T-helper 17 cell (primary cell): ENCODE measurements around the gene SCAMP1. TPM values are rescaled to one million over a fixed set of nuclear protein-coding genes. Genes with fewer than 3 reads are reported as not detected.
"Not testable (repeated sequence)": the region's sequence is repeated elsewhere in the genome, so short reads cannot be mapped to it uniquely, and the experiment has no call there.

Source experiments
- ATAC-seq: fragments of 150-1000 bp; cut with Tn5 transposase; 2 replicates; pipeline ENCODE4 v1.10.0; 2021; ENCODE audit warnings: mild to moderate bottlenecking, moderate library complexity
- DNase-seq, 3 donors: peaks; one replicate each; pipeline versions ENCODE4 v3.0.0 to v3.0.0-alpha.2; 2020 to 2021
- H3K9me3 ChIP-seq: one replicate; pipeline ENCODE4 v1.7.0; 2013; ENCODE audit warnings: low read length, mild to moderate bottlenecking; ENCODE audit not compliant: control insufficient read depth, poor library complexity, severe bottlenecking
- H3K27ac Mint-ChIP-seq: one replicate; pipeline ENCODE4 v1.8.0; 2022; ENCODE audit warnings: mild to moderate bottlenecking, moderate library complexity, mixed read lengths
- H3K27me3 Mint-ChIP-seq: one replicate; pipeline ENCODE4 v1.8.0; 2022; ENCODE audit warnings: mixed read lengths
- H3K36me3 Mint-ChIP-seq: one replicate; pipeline ENCODE4 v1.8.0; 2022; ENCODE audit warnings: low read depth, mixed read lengths
- H3K4me1 Mint-ChIP-seq: one replicate; pipeline ENCODE4 v1.8.0; 2022; ENCODE audit warnings: mild to moderate bottlenecking, mixed read lengths
- H3K4me3 Mint-ChIP-seq: one replicate; pipeline ENCODE4 v1.8.0; 2022; ENCODE audit warnings: mild to moderate bottlenecking, moderate library complexity, mixed read lengths
- total RNA-seq, 4 donors: library from RNA in 2 of 4; stranded (reverse) in 2 of 4; gene quantifications; one replicate each; pipeline ENCODE4 v1.2.3 and lab custom pipeline; 2022 to 2026

The SCAMP1 gene
- total RNA-seq, 2 donors from 2014 or later = 24.7 to 25.4 TPM

- Mint-ChIP-seq H3K4me3 (no peak overlapping the region), H3K4me1 (no peaks in the 10 kb centered on the region), H3K36me3 (peaks cover 7% of the 10 kb centered on the region), H3K27me3 (peaks cover 6% of the 10 kb centered on the region), H3K27ac (no peak overlapping the region)
- no peaks in the 10 kb centered on the region for H3K9me3 ChIP-seq
- no peak for DNase-seq
- ATAC-seq = no peak
These were observed 20.6 kb upstream of the SCAMP1 start for GRCh38 chr5:78339617-78340436.

GRCh38 chr5:78341440-78341839 lies 19.0 kb upstream of the SCAMP1 start:
- peaks cover 8% of the 10 kb centered on the region for H3K27me3 Mint-ChIP-seq
- H3K4me3 Mint-ChIP-seq = no peak overlapping the region
- H3K27ac Mint-ChIP-seq = no peak overlapping the region
- no peaks in the 10 kb centered on the region for H3K4me1 Mint-ChIP-seq
- no peak for DNase-seq
- no peak for ATAC-seq
- no peaks in the 10 kb centered on the region for H3K9me3 ChIP-seq
- H3K36me3 Mint-ChIP-seq = peaks cover 7% of the 10 kb centered on the region

- no peaks in the 10 kb centered on the region for H3K9me3 ChIP-seq
- DNase-seq (no peak), ATAC-seq (no peak)
- peaks cover 2% of the 10 kb centered on the region for H3K36me3 Mint-ChIP-seq
- peaks cover 15% of the 10 kb centered on the region for H3K27me3 Mint-ChIP-seq
- no peaks in the 10 kb centered on the region for H3K4me1 Mint-ChIP-seq
- H3K27ac Mint-ChIP-seq = no peak overlapping the region
- H3K4me3 Mint-ChIP-seq = no peak overlapping the region
These were observed 14.9 kb upstream of the SCAMP1 start for GRCh38 chr5:78345485-78345884.

GRCh38 chr5:78353520-78353919 lies 6.9 kb upstream of the SCAMP1 start:
- peaks cover 6% of the 10 kb centered on the region for H3K27me3 Mint-ChIP-seq
- no peak overlapping the region for H3K27ac Mint-ChIP-seq
- H3K4me1 Mint-ChIP-seq = peaks cover 10% of the 10 kb centered on the region
- no peak for DNase-seq
- no peaks in the 10 kb centered on the region for H3K36me3 Mint-ChIP-seq
- no peaks in the 10 kb centered on the region for H3K9me3 ChIP-seq
- no peak overlapping the region for H3K4me3 Mint-ChIP-seq
- no peak for ATAC-seq

GRCh38 chr5:78354066-78354670 lies 6.2 kb upstream of the SCAMP1 start:
- no peaks in the 10 kb centered on the region for H3K9me3 ChIP-seq
- Mint-ChIP-seq H3K36me3 (no peaks in the 10 kb centered on the region), H3K4me3 (no peak overlapping the region), H3K4me1 (peaks cover 17% of the 10 kb centered on the region), H3K27ac (no peak overlapping the region), H3K27me3 (peaks cover 5% of the 10 kb centered on the region)
- ATAC-seq (no peak), DNase-seq (no peak)

GRCh38 chr5:78355561-78355960 lies 4.9 kb upstream of the SCAMP1 start:
- no peak for DNase-seq
- Mint-ChIP-seq H3K27me3 (peaks cover 5% of the 10 kb centered on the region), H3K36me3 (no peaks in the 10 kb centered on the region), H3K4me1 (peaks cover 17% of the 10 kb centered on the region), H3K27ac (no peak overlapping the region), H3K4me3 (no peak overlapping the region)
- H3K9me3 ChIP-seq = no peaks in the 10 kb centered on the region
- no peak for ATAC-seq

GRCh38 chr5:78359455-78359830 lies 974 bp upstream of the SCAMP1 start:
- ATAC-seq, DNase-seq, H3K27me3 Mint-ChIP-seq, H3K9me3 ChIP-seq, H3K36me3 Mint-ChIP-seq: not testable (repeated sequence)
- Mint-ChIP-seq H3K4me3 (peak overlapping the region; percentile 95), H3K4me1 (peaks cover 34% of the 10 kb centered on the region), H3K27ac (peak overlapping the region; percentile 91)

GRCh38 chr5:78360674-78360923 lies 182 bp downstream of the SCAMP1 start:
- Mint-ChIP-seq H3K27me3 (no peaks in the 10 kb centered on the region), H3K27ac (peak overlapping the region; percentile 91), H3K4me3 (peak overlapping the region; percentile 95), H3K4me1 (peaks cover 37% of the 10 kb centered on the region), H3K36me3 (no peaks in the 10 kb centered on the region)
- ATAC-seq (no peak), DNase-seq (no peak)
- no peaks in the 10 kb centered on the region for H3K9me3 ChIP-seq

- peak; percentile 73 for ATAC-seq
- peaks cover 36% of the 10 kb centered on the region for H3K4me1 Mint-ChIP-seq
- no peaks in the 10 kb centered on the region for H3K27me3 Mint-ChIP-seq
These were observed 660 bp downstream of the SCAMP1 start for GRCh38 chr5:78360924-78361630.

GRCh38 chr5:78361631-78361993 lies 1.2 kb downstream of the SCAMP1 start:
- Mint-ChIP-seq H3K4me3 (peak overlapping the region; percentile 95), H3K36me3 (no peaks in the 10 kb centered on the region)

More at GRCh38 chr5:78360924-78361630, 660 bp downstream of the SCAMP1 start:
- Mint-ChIP-seq H3K36me3 (no peaks in the 10 kb centered on the region), H3K27ac (peak overlapping the region; percentile 91), H3K4me3 (peak overlapping the region; percentile 95)
- H3K9me3 ChIP-seq = no peaks in the 10 kb centered on the region
- peak; percentile 55 to 65 (median 65) for DNase-seq

GRCh38 chr5:78362220-78362619 lies 1.8 kb downstream of the SCAMP1 start:
- peak overlapping the region; percentile 36 for H3K4me3 Mint-ChIP-seq
- no peaks in the 10 kb centered on the region for H3K9me3 ChIP-seq
- H3K36me3 Mint-ChIP-seq = no peaks in the 10 kb centered on the region
- no peaks in the 10 kb centered on the region for H3K27me3 Mint-ChIP-seq
- peak overlapping the region; percentile 91 for H3K27ac Mint-ChIP-seq
- H3K4me1 Mint-ChIP-seq = peaks cover 39% of the 10 kb centered on the region
- ATAC-seq (no peak), DNase-seq (no peak)

More at GRCh38 chr5:78361631-78361993, 1.2 kb downstream of the SCAMP1 start:
- Mint-ChIP-seq H3K4me1 (peaks cover 37% of the 10 kb centered on the region), H3K27ac (peak overlapping the region; percentile 91), H3K27me3 (no peaks in the 10 kb centered on the region)
- ATAC-seq = no peak
- no peak for DNase-seq
- H3K9me3 ChIP-seq = no peaks in the 10 kb centered on the region

GRCh38 chr5:78364005-78364404 lies 3.6 kb downstream of the SCAMP1 start:
- Mint-ChIP-seq H3K27me3 (no peaks in the 10 kb centered on the region), H3K27ac (no peak overlapping the region), H3K36me3 (no peaks in the 10 kb centered on the region), H3K4me1 (peaks cover 36% of the 10 kb centered on the region), H3K4me3 (no peak overlapping the region)
- no peaks in the 10 kb centered on the region for H3K9me3 ChIP-seq
- ATAC-seq (no peak), DNase-seq (no peak)

- H3K9me3 ChIP-seq = no peaks in the 10 kb centered on the region
- H3K27me3 Mint-ChIP-seq = no peaks in the 10 kb centered on the region
- H3K4me3 Mint-ChIP-seq = no peak overlapping the region
- no peak for DNase-seq
- H3K27ac Mint-ChIP-seq = no peak overlapping the region
- no peak for ATAC-seq
- no peaks in the 10 kb centered on the region for H3K36me3 Mint-ChIP-seq
- H3K4me1 Mint-ChIP-seq = peaks cover 37% of the 10 kb centered on the region
These were observed 7.0 kb downstream of the SCAMP1 start for GRCh38 chr5:78367318-78367991.
